H1 (cell line): ENCODE data around the gene FLRT3. TPM values are rescaled to one million over a fixed set of nuclear protein-coding genes. Genes with fewer than 3 reads are reported as not detected.

Experiments
- CTCF ChIA-PET: fragments of 300-600 bp; sonication (Branson Sonifier 250); formaldehyde crosslinking; loops from one replicate; lab custom pipeline; 2021; ENCODE audit not compliant: partially characterized antibody; lab: Charles Lee
- POLR2A ChIA-PET: fragments of 300-600 bp; sonication (Branson Sonifier 250); formaldehyde crosslinking; loops from one replicate; lab custom pipeline; 2021; ENCODE audit warnings: inconsistent platforms; ENCODE audit not compliant: partially characterized antibody; lab: Charles Lee
- DNase-seq, 2 experiments: peaks; one replicate each; pipeline versions ENCODE4 v3.0.0 to v3.0.0-alpha.2; 2010 to 2022; ENCODE audit warnings: low spot score in 2 of 2, low read depth in 1 of 2, mixed read lengths in 1 of 2
- FAIRE-seq: peaks from 2 replicates; lab custom pipeline; 2011; peaks lifted over from hg19 to GRCh38; lab: Jason Lieb, UNC
- H2AFZ ChIP-seq: 2 replicates; pipeline ENCODE4 v1.8.1; 2012; ENCODE audit warnings: low read length, inconsistent platforms
- H2AK5ac ChIP-seq: 2 replicates; pipeline ENCODE4 v1.6.1; 2013; ENCODE audit warnings: low read depth, low read length
- H2BK120ac ChIP-seq: replicated peaks from 2 replicates; pipeline ENCODE3; 2013; ENCODE audit warnings: low read depth, low read length, inconsistent platforms
- H2BK12ac ChIP-seq: 2 replicates; pipeline ENCODE4 v1.6.1; 2013; ENCODE audit warnings: low read depth, low read length
- H2BK15ac ChIP-seq: 2 replicates; pipeline ENCODE4 v1.6.1; 2013; ENCODE audit warnings: low read length
- H2BK20ac ChIP-seq: 2 replicates; pipeline ENCODE4 v1.6.1; 2013; ENCODE audit warnings: low read length
- H2BK5ac ChIP-seq: 2 replicates; pipeline ENCODE4 v1.6.1; 2013; ENCODE audit warnings: low read depth, low read length
- H3K14ac ChIP-seq: 2 replicates; pipeline ENCODE4 v1.6.1; 2013; ENCODE audit warnings: inconsistent platforms; ENCODE audit not compliant: insufficient read length
- H3K18ac ChIP-seq: 2 replicates; pipeline ENCODE4 v1.6.1; 2013; ENCODE audit warnings: low read length; ENCODE audit errors: extremely low read depth
- H3K23ac ChIP-seq: 2 replicates; pipeline ENCODE4 v1.6.1; 2013; ENCODE audit warnings: inconsistent platforms; ENCODE audit not compliant: insufficient read length
- H3K23me2 ChIP-seq: 2 replicates; pipeline ENCODE4 v1.6.1; 2013; ENCODE audit warnings: low read depth, low read length
- H3K27ac ChIP-seq: 2 replicates; pipeline ENCODE4 v1.6.1; 2011; ENCODE audit warnings: low read depth, low read length, inconsistent platforms
- H3K27me3 ChIP-seq, 4 experiments: replicated peaks in 1 of 4; 1 replicate in 1 of 4; 2 replicates in 3 of 4; pipeline versions ENCODE4 v1.6.1 to v1.8.1; 2011 to 2013; ENCODE audit warnings: low read length in 3 of 4, mild to moderate bottlenecking in 3 of 4, inconsistent platforms in 2 of 4, mixed read lengths in 2 of 4, moderate library complexity in 1 of 4; ENCODE audit not compliant: control insufficient read depth in 3 of 4, insufficient read depth in 3 of 4; ENCODE audit errors: extremely low read depth in 1 of 4
- H3K36me3 ChIP-seq, 4 experiments: 2 replicates each; pipeline versions ENCODE4 v1.6.1 to v1.8.1; 2011 to 2013; ENCODE audit warnings: mild to moderate bottlenecking in 4 of 4, low read length in 3 of 4, moderate library complexity in 2 of 4, control low read depth in 1 of 4, inconsistent platforms in 1 of 4; ENCODE audit not compliant: insufficient read depth in 4 of 4, control insufficient read depth in 2 of 4
- H3K4ac ChIP-seq: replicated peaks from 2 replicates; pipeline ENCODE3; 2013; ENCODE audit warnings: low read length, low read depth, mixed read lengths, inconsistent platforms; ENCODE audit not compliant: insufficient read length
- H3K4me1 ChIP-seq, 4 experiments: replicated peaks in 1 of 4; 1 replicate in 1 of 4; 2 replicates in 3 of 4; pipeline versions ENCODE4 v1.6.1 to v1.8.1; 2011 to 2013; ENCODE audit warnings: low read length in 3 of 4, inconsistent platforms in 2 of 4, mixed read lengths in 1 of 4; ENCODE audit not compliant: insufficient read depth in 4 of 4, control insufficient read depth in 3 of 4
- H3K4me2 ChIP-seq, 2 experiments: 2 replicates each; pipeline versions ENCODE4 v1.6.1 to v1.8.1; 2011 to 2013; ENCODE audit warnings: low read depth in 2 of 2, low read length in 2 of 2, control low read depth in 1 of 2, inconsistent platforms in 1 of 2, mild to moderate bottlenecking in 1 of 2; ENCODE audit not compliant: insufficient read depth in 1 of 2
- H3K4me3 ChIP-seq, 4 experiments: fragments of 200-600, 300-600 bp in 1 of 4; sonication (generic), shearing (Covaris generic), sonication (Bioruptor Twin) in 1 of 4; 2 replicates each; pipeline versions ENCODE4 v1.5.1 to v1.8.1; 2011 to 2016; ENCODE audit warnings: low read length in 4 of 4, low read depth in 3 of 4, control low read depth in 2 of 4, inconsistent platforms in 2 of 4, mild to moderate bottlenecking in 2 of 4, mixed read lengths in 1 of 4, moderate library complexity in 1 of 4; ENCODE audit not compliant: insufficient read depth in 2 of 4; ENCODE audit errors: extremely low read depth in 1 of 4
- H3K56ac ChIP-seq: replicated peaks from 2 replicates; pipeline ENCODE3; 2013; ENCODE audit warnings: low read depth, mild to moderate bottlenecking, mixed read lengths, low read length, inconsistent platforms; ENCODE audit not compliant: insufficient read length
- H3K79me1 ChIP-seq: 2 replicates; pipeline ENCODE4 v1.6.1; 2013; ENCODE audit warnings: low read depth, low read length, control low read depth
- H3K79me2 ChIP-seq, 2 experiments: 2 replicates each; pipeline versions ENCODE4 v1.6.1 to v1.8.1; 2012 to 2013; ENCODE audit warnings: low read length in 2 of 2, mild to moderate bottlenecking in 2 of 2, inconsistent platforms in 1 of 2; ENCODE audit not compliant: insufficient read depth in 2 of 2, control insufficient read depth in 1 of 2
- H3K9ac ChIP-seq, 4 experiments: replicated peaks in 1 of 4; 1 replicate in 1 of 4; 2 replicates in 3 of 4; pipeline versions ENCODE4 v1.6.1 to v1.8.1; 2011 to 2013; ENCODE audit warnings: low read depth in 3 of 4, low read length in 3 of 4, control low read depth in 2 of 4, mild to moderate bottlenecking in 2 of 4, moderate library complexity in 2 of 4, inconsistent platforms in 1 of 4; ENCODE audit errors: extremely low read depth in 1 of 4
- H3K9me3 ChIP-seq, 2 experiments: 2 replicates each; pipeline versions ENCODE4 v1.6.1 to v1.8.1; 2012 to 2013; ENCODE audit warnings: mild to moderate bottlenecking in 2 of 2, moderate library complexity in 2 of 2, control low read depth in 1 of 2, inconsistent platforms in 1 of 2, low read depth in 1 of 2, low read length in 1 of 2, mixed read lengths in 1 of 2; ENCODE audit not compliant: insufficient read depth in 2 of 2
- H4K20me1 ChIP-seq, 2 experiments: replicated peaks in 1 of 2; 2 replicates each; pipeline versions ENCODE3 to v1.8.1; 2011 to 2013; ENCODE audit warnings: inconsistent platforms in 2 of 2, low read length in 2 of 2, mild to moderate bottlenecking in 1 of 2; ENCODE audit not compliant: insufficient read depth in 2 of 2, control insufficient read depth in 1 of 2
- H4K5ac ChIP-seq: 2 replicates; pipeline ENCODE4 v1.6.1; 2013; ENCODE audit warnings: low read length, low read depth, mixed read lengths, inconsistent platforms; ENCODE audit not compliant: insufficient read length
- H4K8ac ChIP-seq: 2 replicates; pipeline ENCODE4 v1.8.0; 2013; ENCODE audit warnings: mild to moderate bottlenecking, moderate library complexity, low read length, inconsistent platforms; ENCODE audit not compliant: insufficient read depth; ENCODE audit errors: extremely low read depth
- H4K91ac ChIP-seq: replicated peaks from 2 replicates; pipeline ENCODE3; 2013; ENCODE audit warnings: low read length, mixed read lengths, inconsistent platforms; ENCODE audit not compliant: insufficient read length
- ASH2L ChIP-seq: fragments of 200-600, 300-600 bp; sonication (generic); IDR thresholded peaks from one replicate; pipeline ENCODE4 v1.7.1; 2017; ENCODE audit warnings: low read length
- CREB1 ChIP-seq: IDR thresholded peaks from 2 replicates; pipeline ENCODE4 v1.6.1; 2012; ENCODE audit warnings: inconsistent platforms
- E2F6 ChIP-seq: IDR thresholded peaks from 2 replicates; pipeline ENCODE4 v1.6.1; 2012; ENCODE audit warnings: inconsistent platforms
- FOSL1 ChIP-seq: IDR thresholded peaks from 2 replicates; pipeline ENCODE4 v1.6.1; 2011; ENCODE audit warnings: mild to moderate bottlenecking, low read depth, low read length, moderate library complexity; ENCODE audit not compliant: insufficient read depth
- HDAC2 ChIP-seq, 2 experiments: fragments of 300-600 bp in 1 of 2; sonication (generic) in 1 of 2; IDR thresholded peaks; 2 replicates each; pipeline ENCODE4 v1.6.1; 2011 to 2012; ENCODE audit warnings: low read depth in 2 of 2, low read length in 2 of 2, mild to moderate bottlenecking in 2 of 2, moderate library complexity in 2 of 2, borderline replicate concordance in 1 of 2, inconsistent platforms in 1 of 2
- MAFK ChIP-seq: IDR thresholded peaks from 2 replicates; pipeline ENCODE4 v1.6.1; 2012; ENCODE audit warnings: low read depth, mild to moderate bottlenecking, improper control_type of control experiment, low read length
- PHF8 ChIP-seq: fragments of 200-600 bp; sonication (generic); conservative IDR thresholded peaks from 2 replicates; pipeline ENCODE4 v1.7.1; 2012; ENCODE audit warnings: low read depth, mild to moderate bottlenecking, inconsistent platforms, low read length, moderate library complexity
- RAD21 ChIP-seq, 2 experiments: IDR thresholded peaks in 1 of 2; conservative IDR thresholded peaks in 1 of 2; 2 replicates each; pipeline ENCODE4 v1.6.1; 2011; ENCODE audit warnings: low read depth in 2 of 2, low read length in 2 of 2, improper control_type of control experiment in 1 of 2, inconsistent platforms in 1 of 2, mild to moderate bottlenecking in 1 of 2, moderate library complexity in 1 of 2
- RBBP5 ChIP-seq: IDR thresholded peaks from 2 replicates; pipeline ENCODE4 v1.7.1; 2012; ENCODE audit warnings: low read depth, mild to moderate bottlenecking, inconsistent platforms, low read length, moderate library complexity, borderline replicate concordance
- RXRA ChIP-seq: IDR thresholded peaks from 2 replicates; pipeline ENCODE4 v1.6.1; 2011; ENCODE audit warnings: low read depth, mild to moderate bottlenecking, low read length, moderate library complexity; ENCODE audit not compliant: insufficient read depth
- SIRT6 ChIP-seq: IDR thresholded peaks from one replicate; pipeline ENCODE4 v1.7.1; 2012; ENCODE audit warnings: low read length, inconsistent platforms
- SP1 ChIP-seq: IDR thresholded peaks from 2 replicates; pipeline ENCODE4 v1.6.1; 2011; ENCODE audit warnings: low read depth, low read length
- TBP ChIP-seq: IDR thresholded peaks from 2 replicates; pipeline ENCODE4 v1.6.1; 2011; ENCODE audit warnings: low read depth, low read length, improper control_type of control experiment
- YY1 ChIP-seq: IDR thresholded peaks from 2 replicates; pipeline ENCODE4 v1.6.1; 2011; ENCODE audit warnings: low read depth, mild to moderate bottlenecking, low read length
- WGBS, 2 experiments: shearing (Covaris generic) in 1 of 2; methylation state at CpG; one replicate each; pipeline versions ENCODE4 v1.1.6 to v1.1.7; 2013 to 2015; ENCODE audit warnings: low lambda C conversion rate in 2 of 2, mixed read lengths in 2 of 2, inconsistent platforms in 1 of 2, low coverage in 1 of 2, missing lambda C conversion rate in 1 of 2; ENCODE audit not compliant: insufficient replicate concordance in 2 of 2, insufficient coverage in 1 of 2, insufficient read length in 1 of 2; ENCODE audit errors: extremely low coverage in 1 of 2, missing lambda C conversion rate in 1 of 2; 5-methylcytosine and 5-hydroxymethylcytosine counted together
- polyA plus RNA-seq, 7 experiments: library from polyadenylated mRNA; depleted of rRNA in 3 of 7; stranded (reverse) in 5 of 7; unstranded in 2 of 7; fragments of >200 nt in 5 of 7; fragments of 200-250 nt in 2 of 7; gene quantifications; 1 replicate in 5 of 7; 2 replicates in 1 of 7; 4 replicates in 1 of 7; pipeline versions ENCODE4 v1.2.1 to v1.2.3, GENCODE V29; 2011 to 2013; ENCODE audit warnings: missing spikeins in 2 of 7, mixed read lengths in 2 of 7
- total RNA-seq: library from RNA; stranded (reverse); fragmentation: NEBNext Ultra II Directional; extraction: Animal tissue kit (Norgen Biotek cat#: 25700); gene quantifications from 2 replicates; pipeline ENCODE4 v1.2.1, GENCODE V29; 2021

Gene FLRT3
- total and polyA plus RNA-seq, 2 of the 8 experiments (the other 6 are each of a cell fraction or from before 2014, with no cell fraction given): 0.35 to 0.41 TPM

- H2AFZ ChIP-seq: no peak overlapping the region
- no peak overlapping the region for H3K9ac ChIP-seq
- no peaks in the 10 kb centered on the region for H3K79me1 ChIP-seq
- no peak overlapping the region for H2BK12ac ChIP-seq
- H4K5ac ChIP-seq: no peak overlapping the region
- H3K4ac ChIP-seq: no peak overlapping the region
- no peak overlapping the region for H2BK5ac ChIP-seq
- peaks cover 0 to 12% (median 4%) of the 10 kb centered on the region in 4 experiments; a peak in 2 of 7 replicates for H3K4me1 ChIP-seq
- no peak overlapping the region for H3K14ac ChIP-seq
- no peak overlapping the region for H3K18ac ChIP-seq
- H3K36me3 ChIP-seq: no peaks in the 10 kb centered on the region
- FAIRE-seq (no peak), DNase-seq (no peak)
- no peak overlapping the region for H2AK5ac ChIP-seq
- no peaks in the 10 kb centered on the region for H3K9me3 ChIP-seq
- H2BK120ac ChIP-seq: no peak overlapping the region
- ChIA-PET CTCF (interaction anchor here (0.9 to 1.1 kb wide), 2 partner anchors 293 to 453 kb away, joined by 3 read pairs; no protein-coding TSS in a partner anchor), POLR2A (no interaction called here)
- H3K79me2 ChIP-seq: no peaks in the 10 kb centered on the region
- H4K91ac ChIP-seq: no peak overlapping the region
- H3K56ac ChIP-seq: no peak overlapping the region
- H4K8ac ChIP-seq: no peak overlapping the region
- H3K4me2 ChIP-seq: no peak overlapping the region
- H3K27me3 ChIP-seq: no peaks in the 10 kb centered on the region
- H3K27ac ChIP-seq: no peak overlapping the region
- WGBS, 2 experiments: 89% methylated on average over 6 of the region's 6 CpGs; no CpG with 5 or more reads in 1 of the 2 experiments
- no peak overlapping the region for H2BK15ac ChIP-seq
- no peaks in the 10 kb centered on the region for H3K23me2 ChIP-seq
- no peak overlapping the region for H2BK20ac ChIP-seq
- H4K20me1 ChIP-seq: no peaks in the 10 kb centered on the region
- H3K4me3 ChIP-seq: no peak overlapping the region
- TF ChIP-seq E2F6: no peak
- no peak for TF ChIP-seq MAFK
- TF ChIP-seq TBP: no peak
- TF ChIP-seq YY1: no peak
- TF ChIP-seq RAD21 (IDR thresholded peaks at IDR 0.05 in 1 of 2, conservative IDR thresholded peaks at IDR 0.05 in 1 of 2; ENCODE audit: low read depth in 2 of 2, low read length in 2 of 2): no peak
- no peak for TF ChIP-seq RXRA
- TF ChIP-seq CREB1: no peak
- no peak for TF ChIP-seq SP1
- TF ChIP-seq ASH2L: no peak
- TF ChIP-seq SIRT6: no peak
- TF ChIP-seq PHF8: no peak
- TF ChIP-seq FOSL1: no peak
- TF ChIP-seq HDAC2 (IDR thresholded peaks at IDR 0.05; ENCODE audit: borderline replicate concordance in 1 of 2, low read depth in 2 of 2, low read length in 2 of 2): no peak
- no peak for TF ChIP-seq RBBP5
- no peak overlapping the region for H3K23ac ChIP-seq
Measured at GRCh38 chr20:14331646-14332045, 5.8 kb downstream of the FLRT3 start.
